Natural killer cell (primary cell): ENCODE data around the gene ACAT2. TPM values are rescaled to one million over a fixed set of nuclear protein-coding genes. Genes with fewer than 3 reads are reported as not detected.
A peak's percentile ranks its signal among the peaks of the same experiment; 100 is the strongest.
"Not testable (repeated sequence)": the region's sequence is repeated elsewhere in the genome, so short reads cannot be mapped to it uniquely, and the experiment has no call there.

Experiments used
- ATAC-seq, 3 donors: fragments of 150-1000 bp in 2 of 3; fragments of 200-7000 bp in 1 of 3; cut with Tn5 transposase; 1 replicate in 1 of 3; 2 replicates in 2 of 3; pipeline ENCODE4 v1.10.0; 2021; ENCODE audit warnings: mild to moderate bottlenecking in 2 of 3, moderate library complexity in 2 of 3
- DNase-seq, 2 donors: peaks; one replicate each; pipeline versions ENCODE4 v3.0.0 to v3.0.0-alpha.2; 2013 to 2021; ENCODE audit warnings: mixed read lengths in 1 of 2
- H3K27ac ChIP-seq: one replicate; pipeline ENCODE4 v1.5.1; 2013; ENCODE audit warnings: mild to moderate bottlenecking, low read length
- H3K27me3 ChIP-seq: one replicate; pipeline ENCODE4 v1.6.1; 2013; ENCODE audit warnings: low read length; ENCODE audit not compliant: control insufficient read depth, insufficient read depth
- H3K36me3 ChIP-seq: one replicate; pipeline ENCODE4 v1.6.1; 2013; ENCODE audit warnings: low read length; ENCODE audit not compliant: control insufficient read depth, insufficient read depth
- H3K4me1 ChIP-seq: one replicate; pipeline ENCODE4 v1.6.1; 2013; ENCODE audit warnings: low read length; ENCODE audit not compliant: control insufficient read depth, insufficient read depth
- H3K4me3 ChIP-seq: one replicate; pipeline ENCODE4 v1.5.1; 2013; ENCODE audit warnings: low read length
- H3K9me3 ChIP-seq: one replicate; pipeline ENCODE4 v1.6.1; 2013; ENCODE audit warnings: low read length; ENCODE audit not compliant: control insufficient read depth, insufficient read depth
- H3K27ac Mint-ChIP-seq, 2 donors: one replicate each; pipeline ENCODE4 v1.8.0; 2022; ENCODE audit warnings: mild to moderate bottlenecking in 2 of 2, mixed read lengths in 2 of 2, moderate library complexity in 1 of 2
- H3K27me3 Mint-ChIP-seq, 2 donors: one replicate each; pipeline ENCODE4 v1.8.0; 2022; ENCODE audit warnings: low read depth in 2 of 2, mixed read lengths in 2 of 2
- H3K36me3 Mint-ChIP-seq: one replicate; pipeline ENCODE4 v1.8.0; 2022; ENCODE audit warnings: mixed read lengths
- H3K4me1 Mint-ChIP-seq, 2 donors: one replicate each; pipeline ENCODE4 v1.8.0; 2022; ENCODE audit warnings: mixed read lengths in 2 of 2
- H3K4me3 Mint-ChIP-seq: one replicate; pipeline ENCODE4 v1.8.0; 2022; ENCODE audit warnings: mild to moderate bottlenecking, moderate library complexity, mixed read lengths
- H3K9me3 Mint-ChIP-seq, 2 donors: one replicate each; pipeline ENCODE4 v1.8.0; 2022; ENCODE audit warnings: mixed read lengths in 2 of 2
- CTCF ChIP-seq: fragments of 200-600 bp; IDR thresholded peaks from one replicate; pipeline ENCODE4 v1.8.0; 2022; ENCODE audit warnings: antibody characterized with exemption
- WGBS: methylation state at CpG from one replicate; pipeline ENCODE4 v1.1.7; 2013; ENCODE audit warnings: missing lambda C conversion rate; ENCODE audit not compliant: insufficient coverage; 5-methylcytosine and 5-hydroxymethylcytosine counted together
- intact Hi-C: fragments of 100-400 bp; cut with micrococcal nuclease; formaldehyde crosslinking; loops from one replicate; pipeline ENCODE4 v1.14.2; 2022
- total RNA-seq, 4 donors: library from RNA; stranded (reverse); fragments of 120-200 nt in 1 of 4; gene quantifications; one replicate each; pipeline versions ENCODE4 v1.2.3 to v1.2.4, GENCODE V29; 2013 to 2022

Gene ACAT2
- total RNA-seq, 3 donors from 2014 or later (not counting 1 experiment from before 2014, with no cell fraction given) = 21.7 to 31.7 (median 26.5) TPM

GRCh38 chr6:159746759-159747158 lies 15.1 kb upstream of the ACAT2 start:
- Mint-ChIP-seq H3K4me3 (no peak overlapping the region), H3K27me3 (no peaks in the 10 kb centered on the region), H3K36me3 (peaks cover 41% of the 10 kb centered on the region), H3K27ac (no peak overlapping the region), H3K9me3 (no peaks in the 10 kb centered on the region), H3K4me1 (peaks cover 15 to 16% of the 10 kb centered on the region in 2 donors)
- DNase-seq = no peak
- 100% methylated on average over 1 of the region's 1 CpG for WGBS
- Histone ChIP-seq H3K27me3 (no peaks in the 10 kb centered on the region), H3K9me3 (no peaks in the 10 kb centered on the region), H3K4me1 (no peaks in the 10 kb centered on the region), H3K27ac (no peak overlapping the region), H3K4me3 (no peak overlapping the region), H3K36me3 (peaks cover 96% of the 10 kb centered on the region)
- TF ChIP-seq CTCF = no peak
- intact Hi-C loops = no loop called here
- no peak for ATAC-seq

GRCh38 chr6:159748127-159748526 lies 13.7 kb upstream of the ACAT2 start:
- H3K27me3 Mint-ChIP-seq, DNase-seq, intact Hi-C loops, H3K9me3 Mint-ChIP-seq, H3K4me3 Mint-ChIP-seq, ATAC-seq, H3K27ac ChIP-seq, H3K9me3 ChIP-seq, H3K4me1 ChIP-seq, H3K27me3 ChIP-seq, H3K4me3 ChIP-seq: not testable (repeated sequence)
- peak overlapping the region; percentile 13 to 32 for H3K27ac Mint-ChIP-seq
- peaks cover 15 to 16% of the 10 kb centered on the region in 2 donors for H3K4me1 Mint-ChIP-seq
- peaks cover 47% of the 10 kb centered on the region for H3K36me3 Mint-ChIP-seq
- peaks cover 94% of the 10 kb centered on the region for H3K36me3 ChIP-seq
- WGBS = 87% methylated on average over 3 of the region's 7 CpGs

DNA sequence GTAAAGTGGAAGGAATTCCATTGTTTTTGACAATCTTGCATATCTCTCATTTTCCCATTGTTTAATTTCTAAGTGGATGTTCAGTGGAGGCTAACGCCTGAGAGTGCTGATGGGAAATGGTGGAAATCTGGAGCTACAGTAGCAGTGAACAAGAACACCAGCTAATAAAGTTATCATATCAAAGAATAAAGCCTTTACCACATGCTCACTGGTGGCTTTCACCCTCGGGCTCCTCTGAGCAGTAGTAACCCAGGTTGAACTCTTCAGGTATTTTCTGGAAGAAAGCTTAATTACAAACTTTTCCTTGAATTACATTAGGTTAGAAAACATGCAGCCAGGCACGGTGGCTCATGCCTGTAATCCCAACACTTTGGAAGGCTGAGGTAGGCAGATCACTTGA lies 10.4 kb upstream of the ACAT2 start:
- Mint-ChIP-seq H3K36me3 (peaks cover 40% of the 10 kb centered on the region), H3K27ac (peak overlapping the region in 1 of 2 donors; percentile 23), H3K9me3 (no peaks in the 10 kb centered on the region), H3K4me1 (no peaks in the 10 kb centered on the region), H3K27me3 (no peaks in the 10 kb centered on the region), H3K4me3 (no peak overlapping the region)
- TF ChIP-seq CTCF = no peak
- no peaks in the 10 kb centered on the region for H3K9me3 ChIP-seq
- peaks cover 91% of the 10 kb centered on the region for H3K36me3 ChIP-seq
- ATAC-seq (no peak), DNase-seq (no peak)
- H3K4me3 ChIP-seq = no peak overlapping the region
- intact Hi-C loops = no loop called here
- no peak overlapping the region for H3K27ac ChIP-seq
- H3K27me3 ChIP-seq = no peaks in the 10 kb centered on the region
- 72% methylated on average over 2 of the region's 3 CpGs for WGBS
- no peaks in the 10 kb centered on the region for H3K4me1 ChIP-seq

- Mint-ChIP-seq H3K27me3 (no peaks in the 10 kb centered on the region), H3K4me1 (peaks cover 0 to 1% of the 10 kb centered on the region in 2 donors), H3K27ac (peak overlapping the region; percentile 51 to 63), H3K9me3 (no peaks in the 10 kb centered on the region), H3K4me3 (peak overlapping the region; percentile 4), H3K36me3 (peaks cover 36% of the 10 kb centered on the region)
- Histone ChIP-seq H3K27me3 (no peaks in the 10 kb centered on the region), H3K9me3 (no peaks in the 10 kb centered on the region), H3K27ac (no peak overlapping the region), H3K36me3 (peaks cover 87% of the 10 kb centered on the region), H3K4me1 (no peaks in the 10 kb centered on the region), H3K4me3 (no peak overlapping the region)
- ATAC-seq = no peak
- intact Hi-C loops = no loop called here
- 99% methylated on average over 5 of the region's 6 CpGs for WGBS
- no peak for DNase-seq
- TF ChIP-seq CTCF = no peak
These were observed 8.6 kb upstream of the ACAT2 start for GRCh38 chr6:159753081-159753872.
